ENCODE results near the gene ST8SIA1. TPM values are rescaled to one million over a fixed set of nuclear protein-coding genes. Genes with fewer than 3 reads are reported as not detected.

The ST8SIA1 gene
- total and polyA plus RNA-seq, 2 of the 4 experiments (the other 2 are of a cell fraction), result not detected

DNA sequence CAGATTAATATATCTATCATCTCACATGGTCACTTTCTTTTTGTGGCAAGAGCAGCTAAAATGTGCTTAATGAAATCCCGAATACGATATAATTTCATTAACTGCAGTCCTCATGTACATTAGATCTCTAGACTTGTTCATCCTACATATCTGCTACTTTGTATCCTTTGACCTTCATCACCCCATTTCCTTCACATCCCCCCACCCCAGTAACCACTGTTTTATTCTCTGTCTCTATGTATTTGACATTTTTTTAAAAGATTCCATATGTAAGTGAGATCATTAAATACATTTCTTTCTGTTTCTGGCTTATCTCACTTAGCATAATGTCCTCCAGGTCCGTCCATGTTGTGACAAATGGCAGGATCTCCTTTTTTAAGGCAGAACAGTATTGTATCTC lies 23.0 kb upstream of the ST8SIA1 start:
- no peaks in the 10 kb centered on the region for H3K9me3 ChIP-seq (ENCODE audit: control insufficient read depth, insufficient read depth, low read length)
- H3K79me1 ChIP-seq (ENCODE audit: low read depth in 1 of 2, low read length in 2 of 2), result no peaks in the 10 kb centered on the region
- no peak overlapping the region for H2BK120ac ChIP-seq (ENCODE audit: low read depth, low read length)
- H2AK9ac ChIP-seq (replicated peaks; ENCODE audit: low read depth, low read length, poor library complexity), result no peak overlapping the region
- H3K4me3 ChIP-seq (ENCODE audit: insufficient read depth, low read depth, low read length), result no peak overlapping the region
- H4K20me1 ChIP-seq (ENCODE audit: insufficient read depth, low read length), result no peaks in the 10 kb centered on the region
- H3K56ac ChIP-seq (ENCODE audit: extremely low read depth, insufficient read depth, low read length), result no peak overlapping the region
- no peak overlapping the region for H3K9ac ChIP-seq (ENCODE audit: low read depth, low read length)
- H2AK5ac ChIP-seq (ENCODE audit: low read depth, low read length), result no peak overlapping the region
- no peak overlapping the region for H2AFZ ChIP-seq (replicated peaks; ENCODE audit: low read length, poor library complexity)
- no peak overlapping the region for H3K4me2 ChIP-seq (ENCODE audit: low read depth, low read length)
- ChIA-PET CTCF (no interaction called here), POLR2A (ENCODE audit: unreplicated experiment) (no interaction called here)
- BruUV-seq (replicated peaks), result no TSS peak
- in situ Hi-C loops (cut with MboI; ENCODE audit: low sequenced_read_pairs), result no loop called here
- no peak overlapping the region for H4K5ac ChIP-seq (ENCODE audit: low read depth, low read length)
- no CpG with 5 or more reads among the region's 3 CpGs for WGBS, 2 experiments (ENCODE audit: extremely low coverage in 2 of 2, insufficient read length in 1 of 2)
- H3K23ac ChIP-seq (ENCODE audit: low read depth, low read length), result no peak overlapping the region
- no peak overlapping the region for H3K4ac ChIP-seq (ENCODE audit: low read depth, low read length)
- TF ChIP-seq NFE2L2 (IDR thresholded peaks at IDR 0.05; ENCODE audit: low read depth, low read length), result no peak
- dilution Hi-C loops (cut with HindIII; ENCODE audit: low sequenced_read_pairs, unreplicated experiment), result no loop called here
- no peaks in the 10 kb centered on the region for H3K9me1 ChIP-seq (ENCODE audit: insufficient read depth, low read length)
- H4K8ac ChIP-seq (ENCODE audit: low read depth in 2 of 2, low read length in 2 of 2), result no peak overlapping the region
- H3K18ac ChIP-seq (ENCODE audit: low read depth, low read length), result no peak overlapping the region
- intact Hi-C loops (cut with micrococcal nuclease), result no loop called here
- H2BK5ac ChIP-seq (ENCODE audit: low read depth, low read length, poor library complexity, severe bottlenecking), result no peak overlapping the region
- H2BK20ac ChIP-seq (ENCODE audit: low read depth, low read length), result no peak overlapping the region
- no peaks in the 10 kb centered on the region for H3K4me1 ChIP-seq (ENCODE audit: control insufficient read depth, insufficient read depth, low read length)
- no peak overlapping the region for H3K14ac ChIP-seq (replicated peaks; ENCODE audit: low read depth, low read length)
- no peak overlapping the region for H3K27ac ChIP-seq (ENCODE audit: insufficient read depth, low read length)
- H3K36me3 ChIP-seq (ENCODE audit: control insufficient read depth, insufficient read depth, low read length), result no peaks in the 10 kb centered on the region
- no peak overlapping the region for H2BK15ac ChIP-seq (ENCODE audit: low read depth, low read length)
- no peak overlapping the region for H4K91ac ChIP-seq (ENCODE audit: insufficient read depth, low read depth, low read length)
- ATAC-seq (ENCODE audit: low read depth), result no peak
- H3K27me3 ChIP-seq (ENCODE audit: control insufficient read depth, insufficient read depth, low read length), result no peaks in the 10 kb centered on the region
- no peak for DNase-seq
